ENCODE data around the gene CCP110.

GRCh38 chr16:19522397-19522732, 1.4 kb upstream of the CCP110 start:
- TF ChIP-seq CTCF (IDR thresholded peaks at IDR 0.05) = no peak
- no peak for TF ChIP-seq POLR2A (IDR thresholded peaks at IDR 0.05)
- no peak for TF ChIP-seq POLR2AphosphoS5 (IDR thresholded peaks at IDR 0.05)
